Tibial nerve (tissue), 3 donors: Measurements from ENCODE around the gene KDM2B.

Source experiments
- POLR2A ChIP-seq, 2 donors: fragments of 450-650 bp; IDR thresholded peaks; one replicate each; pipeline ENCODE4 v1.6.1; 2017; ENCODE audit warnings: antibody characterized with exemption in 2 of 2, mild to moderate bottlenecking in 2 of 2, moderate library complexity in 2 of 2
- TF ChIP-seq, protein P1 (sequence below), 5 experiments: fragments of 200-600 bp in 3 of 5; fragments of 450-650 bp in 2 of 5; sonication (generic) in 3 of 5; IDR thresholded peaks; one replicate each; pipeline ENCODE4 v1.5.1; 2016 to 2019; ENCODE audit warnings: antibody characterized with exemption in 5 of 5, mild to moderate bottlenecking in 3 of 5, moderate library complexity in 2 of 5

DNA sequence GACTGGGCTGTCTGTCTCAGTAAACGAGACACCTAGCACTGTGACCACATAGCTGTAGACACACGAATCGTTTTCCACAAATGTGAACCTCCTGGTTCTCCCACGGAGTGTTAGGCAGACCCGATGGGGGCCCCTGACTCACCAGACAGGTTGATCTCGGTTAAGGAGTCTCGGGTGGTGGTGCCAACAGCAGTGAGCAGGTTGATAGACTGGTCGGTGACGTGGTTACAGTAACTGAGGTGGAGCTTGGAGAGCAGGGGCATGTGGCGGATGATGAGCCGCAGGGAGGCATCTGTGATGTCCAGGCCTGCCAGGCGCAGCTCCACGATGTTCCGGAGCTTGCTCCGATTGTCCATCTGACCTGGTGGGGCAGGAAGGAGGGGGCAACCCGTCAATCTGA is 141.1 kb downstream of the KDM2B start:
- TF ChIP-seq POLR2A (IDR thresholded peaks at IDR 0.05): no peak
- TF ChIP-seq, protein P1, sequence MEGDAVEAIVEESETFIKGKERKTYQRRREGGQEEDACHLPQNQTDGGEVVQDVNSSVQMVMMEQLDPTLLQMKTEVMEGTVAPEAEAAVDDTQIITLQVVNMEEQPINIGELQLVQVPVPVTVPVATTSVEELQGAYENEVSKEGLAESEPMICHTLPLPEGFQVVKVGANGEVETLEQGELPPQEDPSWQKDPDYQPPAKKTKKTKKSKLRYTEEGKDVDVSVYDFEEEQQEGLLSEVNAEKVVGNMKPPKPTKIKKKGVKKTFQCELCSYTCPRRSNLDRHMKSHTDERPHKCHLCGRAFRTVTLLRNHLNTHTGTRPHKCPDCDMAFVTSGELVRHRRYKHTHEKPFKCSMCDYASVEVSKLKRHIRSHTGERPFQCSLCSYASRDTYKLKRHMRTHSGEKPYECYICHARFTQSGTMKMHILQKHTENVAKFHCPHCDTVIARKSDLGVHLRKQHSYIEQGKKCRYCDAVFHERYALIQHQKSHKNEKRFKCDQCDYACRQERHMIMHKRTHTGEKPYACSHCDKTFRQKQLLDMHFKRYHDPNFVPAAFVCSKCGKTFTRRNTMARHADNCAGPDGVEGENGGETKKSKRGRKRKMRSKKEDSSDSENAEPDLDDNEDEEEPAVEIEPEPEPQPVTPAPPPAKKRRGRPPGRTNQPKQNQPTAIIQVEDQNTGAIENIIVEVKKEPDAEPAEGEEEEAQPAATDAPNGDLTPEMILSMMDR (IDR thresholded peaks at IDR 0.05): no peak
